GM18508 (cell line): Measurements from ENCODE around the gene RBP2.

Experiments
- ATAC-seq: cut with Tn5 transposase; IDR thresholded peaks from one replicate; pipeline ENCODE4 v1.9.1; 2021; ENCODE audit warnings: moderate number of reproducible peaks; ENCODE audit not compliant: insufficient read depth, unreplicated experiment

The RBP2 gene

DNA sequence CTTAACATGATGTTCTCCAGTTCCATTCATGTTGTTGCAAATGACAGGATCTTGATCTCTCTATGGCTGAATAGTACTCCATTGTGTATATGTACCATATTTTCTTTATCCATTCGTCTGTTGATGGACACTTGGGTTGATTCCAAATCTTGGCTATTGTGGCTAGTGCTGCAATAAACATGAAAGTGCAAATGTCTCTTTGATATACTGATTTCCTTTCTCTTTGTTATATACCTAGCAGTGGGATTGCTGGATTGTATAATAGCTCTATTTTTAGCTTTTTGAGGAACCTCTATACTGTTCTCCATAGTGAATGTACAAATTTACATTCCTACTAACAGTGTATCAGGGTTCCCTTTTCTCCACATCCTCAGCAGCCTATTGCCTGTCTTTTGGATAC is 5.9 kb upstream of the RBP2 start:
- ATAC-seq = no peak

DNA sequence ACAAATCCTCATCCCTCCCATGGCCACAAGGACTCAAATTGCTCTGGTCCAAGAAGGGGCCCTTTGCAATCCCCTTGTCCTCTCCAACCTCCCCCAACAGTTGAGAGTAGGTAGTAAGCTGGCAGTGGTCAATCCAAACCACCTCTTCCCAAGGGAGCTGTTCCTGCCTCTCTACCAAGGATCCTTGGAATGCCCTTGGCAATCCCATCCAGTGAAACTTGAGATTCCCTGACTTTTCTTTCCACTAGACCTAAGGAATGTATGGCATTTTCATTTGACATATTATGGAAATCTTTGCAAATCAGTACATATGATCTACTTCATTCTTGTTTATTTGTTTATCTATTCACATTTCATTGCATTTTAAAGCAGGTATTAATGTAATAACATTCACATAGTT is 4.8 kb upstream of the RBP2 start:
- ATAC-seq = no peak

DNA sequence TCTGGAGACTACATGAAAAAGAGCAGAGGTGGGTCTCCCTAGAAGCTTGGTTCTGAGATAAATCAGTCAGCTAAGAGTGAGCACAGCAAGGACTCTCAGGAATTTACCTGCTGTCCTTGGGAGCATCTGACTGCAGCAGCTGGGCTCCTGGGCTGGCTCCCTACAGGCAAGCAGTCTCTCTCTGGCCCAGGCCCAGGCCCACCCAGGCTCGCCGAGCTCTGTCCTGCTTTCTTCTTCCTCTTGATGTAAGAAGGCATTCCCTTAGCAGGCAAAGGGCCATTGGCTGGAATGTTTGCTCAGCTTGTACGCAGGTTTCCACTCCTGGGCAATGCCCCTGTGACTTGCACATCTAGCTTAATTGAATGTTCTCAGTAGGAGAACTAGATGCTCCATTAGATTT is 4.3 kb upstream of the RBP2 start:
- no peak for ATAC-seq

DNA sequence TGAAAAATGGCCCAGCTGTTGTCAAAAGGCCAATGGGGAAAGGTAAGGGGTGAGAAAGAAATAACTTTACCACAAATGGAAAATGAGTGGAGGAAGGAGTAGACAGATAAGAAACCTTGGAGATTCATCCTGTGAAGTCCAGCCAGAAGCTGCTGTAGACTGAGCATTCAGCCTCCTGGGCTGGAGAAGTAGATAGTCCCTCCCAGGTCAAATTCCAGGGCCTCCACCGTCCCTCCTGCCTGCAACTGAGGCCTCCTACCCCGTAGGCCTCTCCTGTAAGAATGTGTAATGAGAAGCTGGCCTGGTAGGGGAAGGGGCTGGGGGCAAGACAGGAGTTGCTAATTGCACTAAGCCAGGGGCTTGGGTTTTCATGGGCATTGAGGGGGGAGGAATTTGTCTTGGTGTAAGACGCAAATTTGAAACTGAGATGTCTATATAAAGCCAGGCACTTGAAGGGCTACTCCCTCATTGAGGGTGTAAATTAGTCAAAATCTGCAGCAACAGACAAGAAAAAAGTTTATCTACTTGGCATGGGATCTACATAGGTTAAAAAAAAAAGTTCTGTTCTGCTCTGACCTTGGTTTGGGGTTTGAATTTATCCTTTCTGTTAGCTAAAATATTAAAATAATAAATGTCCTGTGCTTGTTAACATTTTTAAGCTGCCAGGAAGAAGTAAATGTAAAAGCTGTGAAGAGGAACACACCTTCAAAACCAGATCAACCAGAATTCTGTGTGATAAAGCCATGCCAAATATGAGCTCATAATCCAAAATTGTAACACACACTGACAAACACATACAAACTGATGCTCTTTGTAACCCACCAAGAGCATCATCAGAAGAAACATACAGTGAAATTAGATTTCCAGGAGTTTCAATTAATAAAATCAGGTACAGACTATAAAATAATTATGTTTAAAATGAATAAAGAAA is 1.7 kb upstream of the RBP2 start:
- ATAC-seq = no peak

DNA sequence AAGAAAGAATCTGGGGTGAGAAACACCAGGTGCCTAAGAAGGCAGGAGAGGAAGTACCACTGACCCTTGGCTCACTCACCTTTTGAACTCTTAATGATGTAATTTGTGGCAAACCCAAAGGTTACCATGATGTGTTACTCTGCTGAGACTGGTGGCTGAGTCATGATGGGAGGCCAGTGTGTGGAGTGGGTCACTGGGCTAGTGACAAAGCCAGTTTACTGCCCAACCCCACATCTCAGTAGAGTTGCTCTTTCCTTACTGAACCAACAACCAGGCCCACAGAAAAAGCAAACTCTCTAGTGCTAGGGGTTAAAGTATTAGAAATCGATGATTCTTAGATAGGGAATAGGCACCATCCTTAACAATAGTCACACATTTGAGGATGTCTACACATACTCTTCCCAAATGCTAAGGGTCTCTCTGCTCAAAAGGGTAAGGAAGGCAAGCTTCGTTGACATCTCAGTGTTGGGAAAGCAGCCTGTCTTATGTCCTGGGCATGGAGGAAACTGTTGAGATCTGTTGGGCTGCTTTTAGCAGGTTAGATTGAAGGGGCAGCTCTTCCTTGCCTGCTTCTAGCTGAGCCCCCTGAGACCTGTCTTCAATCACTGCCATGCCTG is 3.1 kb downstream of the RBP2 start:
- ATAC-seq = no peak

DNA sequence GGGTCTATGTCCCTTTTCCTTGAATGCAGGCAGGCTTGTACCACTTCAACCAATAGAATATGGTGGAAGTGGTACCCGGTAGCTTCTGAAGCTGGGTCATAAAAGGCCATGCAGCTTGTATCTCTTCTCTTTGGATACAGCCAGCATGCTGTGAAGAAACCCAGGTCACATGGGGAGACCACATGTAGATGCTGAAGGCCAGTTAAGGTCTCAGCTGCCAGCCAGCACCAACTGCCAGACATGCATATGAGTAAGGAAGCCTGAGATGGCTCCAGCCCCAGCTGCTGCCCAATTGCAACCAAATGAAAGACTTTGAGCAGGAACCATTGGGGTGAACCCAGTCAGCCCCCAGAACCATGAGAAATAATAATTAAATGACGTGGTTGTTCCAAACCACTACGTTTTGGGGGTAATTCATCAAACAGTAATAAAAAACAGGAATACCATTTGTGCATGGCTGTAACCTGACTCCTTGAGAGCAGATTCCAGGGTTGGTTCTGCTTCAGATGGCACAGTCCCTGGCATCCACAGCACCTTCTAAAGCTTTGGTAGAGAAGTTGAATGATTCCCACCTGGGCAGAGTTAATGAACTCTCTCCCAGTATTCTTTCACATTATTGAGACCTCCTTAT is 3.8 kb downstream of the RBP2 start:
- ATAC-seq = no peak

DNA sequence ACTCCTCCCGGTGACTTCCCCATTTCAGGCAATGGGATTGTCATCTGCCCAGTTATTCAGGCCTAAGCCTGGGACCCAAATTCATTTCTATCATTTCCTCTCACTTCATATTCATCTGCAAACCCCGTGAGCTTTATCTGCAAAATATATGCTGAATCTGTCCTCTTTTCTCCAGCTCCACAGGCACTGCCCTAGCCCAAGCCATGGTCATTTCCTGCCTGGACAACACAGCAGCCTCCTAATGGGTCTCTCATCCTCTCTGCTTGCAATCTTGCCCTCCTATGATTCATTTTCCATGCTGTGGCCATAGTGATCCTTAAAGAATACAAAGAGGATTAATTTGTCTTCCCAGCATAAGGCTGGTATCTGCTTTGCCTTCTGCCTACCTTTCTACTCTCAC is 6.1 kb downstream of the RBP2 start:
- ATAC-seq = no peak

DNA sequence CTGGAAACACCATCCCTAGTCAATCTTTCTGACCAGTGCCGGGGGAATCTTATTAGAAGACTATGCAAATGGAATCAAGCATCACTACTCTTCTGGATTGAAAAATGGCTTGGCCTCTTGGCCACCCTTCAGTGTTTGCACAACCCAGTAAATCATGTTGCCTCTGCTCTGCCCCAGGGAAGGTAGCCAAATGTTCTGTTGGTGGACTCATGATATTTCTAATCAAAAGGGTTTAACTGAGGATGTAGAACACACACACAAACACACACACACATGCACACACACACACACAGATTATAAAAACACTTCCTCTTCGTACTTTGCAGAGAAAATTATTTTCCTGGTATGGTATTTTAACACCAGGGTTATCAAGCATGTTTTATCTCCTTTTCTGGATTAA is 7.9 kb downstream of the RBP2 start:
- no peak for ATAC-seq

DNA sequence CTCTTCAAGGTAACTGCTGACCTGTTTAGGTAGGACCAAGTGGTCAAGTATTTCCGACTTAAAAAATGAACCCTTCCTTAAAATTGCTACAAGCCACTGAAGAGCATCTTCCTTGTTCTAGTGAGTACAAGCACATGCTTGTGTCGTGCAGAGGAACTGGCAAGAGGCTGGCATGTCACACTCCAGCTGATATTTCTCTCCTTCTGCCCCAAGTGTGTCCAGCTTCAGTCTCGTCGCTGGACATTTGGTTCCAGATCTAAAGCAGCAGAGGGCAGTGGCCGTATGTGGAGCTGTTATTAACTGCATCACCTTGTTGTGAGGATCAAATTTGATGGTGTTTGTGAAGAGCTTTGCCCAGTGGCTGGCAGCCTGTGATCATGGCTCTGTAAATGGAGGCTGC is 10.0 kb downstream of the RBP2 start:
- no peak for ATAC-seq

DNA sequence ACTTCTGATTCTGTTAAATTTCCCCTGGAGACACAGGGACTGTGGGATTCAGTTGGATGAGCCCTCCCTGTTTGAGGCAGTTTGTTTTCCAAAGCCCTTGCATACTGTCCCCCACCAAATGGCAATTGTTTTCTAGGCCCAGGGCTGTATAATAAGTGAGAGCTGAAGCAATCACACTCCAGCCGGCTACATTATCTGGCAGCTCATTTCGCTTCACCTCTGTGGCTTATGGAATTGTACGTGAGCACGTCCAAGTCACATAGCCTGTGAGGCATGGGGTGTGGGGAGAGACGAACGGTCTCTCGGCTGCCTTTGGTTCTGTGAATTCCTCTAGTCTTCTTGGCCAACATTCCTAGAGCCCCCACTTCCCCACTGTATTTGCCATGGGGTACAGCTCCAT is 10.7 kb downstream of the RBP2 start:
- no peak for ATAC-seq

DNA sequence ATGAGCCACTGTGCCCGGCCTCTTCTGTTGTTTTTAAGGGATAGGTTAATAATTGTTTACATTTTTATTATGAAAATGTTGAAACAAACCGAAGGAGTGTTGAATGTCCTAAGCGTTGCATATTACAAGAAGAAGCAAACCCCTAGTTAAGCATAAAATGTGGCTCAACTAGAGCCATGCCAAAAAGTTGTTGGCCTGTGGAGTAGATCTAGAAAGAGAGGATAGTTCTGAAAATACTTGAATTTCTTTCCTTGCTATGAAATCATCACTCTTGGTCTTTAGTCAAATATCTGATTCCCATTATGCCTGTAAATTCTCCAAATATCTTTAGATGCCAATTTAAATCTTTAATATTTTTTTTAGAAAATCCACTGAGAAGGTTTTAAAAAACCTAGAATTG is 12.8 kb downstream of the RBP2 start:
- ATAC-seq = no peak

DNA sequence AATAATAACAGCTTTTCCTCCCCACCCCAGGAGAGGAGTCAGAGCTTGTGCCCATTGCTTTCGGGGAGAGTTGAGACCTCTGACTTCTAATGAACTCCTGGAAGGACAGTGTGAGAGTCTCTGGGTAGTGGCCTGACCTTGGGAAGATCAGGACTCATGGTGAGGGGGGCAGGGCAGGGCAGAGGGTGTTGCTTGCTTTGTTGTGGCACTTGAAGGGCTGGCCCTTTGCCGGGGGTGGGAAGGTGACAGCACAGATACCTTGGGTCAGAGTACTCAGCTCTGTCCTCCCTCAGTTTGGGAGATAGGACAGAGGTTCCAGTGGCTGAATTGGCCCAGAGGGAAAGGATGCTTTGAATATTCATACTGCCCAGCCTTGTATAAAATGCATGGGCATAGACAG is 15.8 kb downstream of the RBP2 start:
- no peak for ATAC-seq

DNA sequence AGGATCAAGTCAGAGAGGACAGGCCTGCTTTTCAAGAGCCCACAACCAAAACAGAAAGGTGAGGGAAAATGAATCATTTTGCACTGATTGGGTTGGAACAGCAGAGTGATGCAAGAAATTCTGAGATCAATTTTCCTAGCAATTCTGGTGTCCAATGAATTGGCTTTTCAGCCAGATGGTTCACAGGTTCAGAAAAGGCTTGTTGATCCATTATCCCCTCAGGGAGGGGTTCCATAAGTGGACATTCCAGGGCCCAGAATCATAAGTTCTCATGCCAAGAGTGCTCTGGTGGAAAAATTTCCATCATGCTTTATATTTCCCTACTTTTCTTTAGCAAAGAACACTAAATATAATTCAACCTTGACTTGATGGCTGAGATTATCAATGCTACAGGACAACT is 16.2 kb downstream of the RBP2 start:
- ATAC-seq = no peak

DNA sequence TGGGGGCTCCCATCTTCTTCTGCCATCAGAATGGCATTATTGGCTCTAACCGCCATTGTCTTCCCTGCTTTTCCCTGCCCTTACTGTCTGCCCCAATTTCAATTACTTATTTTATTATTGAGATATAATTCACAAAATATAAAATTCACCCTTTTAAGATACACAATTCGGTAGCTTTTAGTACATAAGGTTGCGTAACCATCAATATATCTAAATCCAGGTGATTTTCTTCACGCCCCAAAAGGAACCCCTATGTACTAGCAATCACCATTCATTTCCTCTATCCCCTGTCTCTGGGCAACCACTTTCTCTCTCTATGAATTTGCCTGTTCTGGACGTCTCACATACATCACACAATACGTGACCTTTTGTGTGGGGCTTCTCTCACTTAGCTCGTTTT is 18.0 kb downstream of the RBP2 start:
- ATAC-seq = no peak

DNA sequence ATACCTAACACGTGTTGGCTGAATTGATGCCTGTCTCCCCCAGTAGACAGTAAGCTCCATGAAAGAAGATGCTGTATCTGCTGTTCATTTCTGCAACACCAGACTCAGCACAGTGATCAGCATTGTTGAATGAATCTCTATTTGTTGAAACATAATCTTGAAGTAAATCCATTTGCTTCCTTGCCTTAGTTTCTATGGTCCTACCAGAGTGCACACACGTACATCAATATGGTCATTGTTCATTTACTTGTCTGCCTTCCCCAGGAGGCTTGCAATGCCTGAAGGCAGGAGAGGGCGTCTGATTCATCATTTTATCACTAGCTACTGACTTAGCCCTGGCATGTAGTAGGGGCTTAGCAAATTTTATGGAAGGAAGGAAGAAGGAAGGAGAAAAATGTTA is 19.2 kb downstream of the RBP2 start:
- no peak for ATAC-seq

DNA sequence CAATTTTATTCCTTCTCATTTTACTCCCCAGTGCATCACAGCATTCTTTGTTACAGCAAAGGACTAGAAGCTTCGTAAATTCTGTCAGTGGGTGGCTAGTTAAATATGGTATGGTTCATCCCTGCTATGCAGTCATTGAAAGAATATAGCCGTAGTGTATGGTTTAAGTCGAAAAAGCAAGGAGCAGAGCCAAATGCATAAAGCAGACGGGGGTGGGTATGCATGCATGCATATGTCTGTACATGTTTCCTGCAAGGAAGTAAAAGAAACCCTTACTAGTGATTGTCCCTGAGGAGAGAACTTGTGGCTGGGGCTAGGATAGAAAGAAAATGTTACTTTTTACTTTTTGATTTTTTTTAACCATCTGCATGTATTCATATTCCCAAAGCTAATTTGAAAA is 19.9 kb downstream of the RBP2 start:
- no peak for ATAC-seq

DNA sequence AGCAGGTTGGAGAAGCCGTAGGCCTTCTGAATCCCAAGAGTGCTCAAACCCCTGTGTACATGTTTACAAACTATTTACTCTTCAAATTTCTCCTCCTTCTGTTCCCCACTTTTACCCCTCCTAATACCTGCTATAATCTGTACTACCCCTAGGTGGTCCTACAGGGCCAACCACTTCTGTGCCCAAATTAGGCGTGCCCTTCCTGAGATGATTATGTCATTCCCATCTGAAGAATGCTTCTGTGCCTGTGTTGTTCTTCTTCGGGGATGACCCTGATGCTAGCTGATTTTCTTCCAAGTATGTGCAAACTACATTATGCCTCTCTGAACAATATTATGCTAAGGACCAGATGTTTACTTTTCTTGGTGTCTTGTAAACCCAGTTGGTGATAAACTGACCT is 20.5 kb downstream of the RBP2 start:
- no peak for ATAC-seq

DNA sequence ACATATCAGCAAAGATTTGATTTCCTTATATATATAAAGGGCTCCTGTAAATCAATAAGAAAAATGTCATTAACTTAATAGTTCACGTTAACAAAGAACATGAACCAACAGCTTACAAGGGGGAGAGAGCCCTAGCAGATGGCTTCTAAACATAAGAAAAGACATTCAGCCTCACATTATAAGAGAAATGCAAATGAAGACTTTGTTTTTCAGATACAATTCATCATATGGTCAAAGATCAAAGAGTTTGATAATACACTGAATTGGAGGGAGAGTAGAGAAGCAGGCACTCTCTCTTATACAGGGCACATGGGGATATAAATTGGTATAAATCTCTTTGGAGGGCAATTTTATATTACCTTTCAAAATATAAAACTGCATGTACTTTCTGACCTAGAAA is 21.1 kb downstream of the RBP2 start:
- no peak for ATAC-seq

DNA sequence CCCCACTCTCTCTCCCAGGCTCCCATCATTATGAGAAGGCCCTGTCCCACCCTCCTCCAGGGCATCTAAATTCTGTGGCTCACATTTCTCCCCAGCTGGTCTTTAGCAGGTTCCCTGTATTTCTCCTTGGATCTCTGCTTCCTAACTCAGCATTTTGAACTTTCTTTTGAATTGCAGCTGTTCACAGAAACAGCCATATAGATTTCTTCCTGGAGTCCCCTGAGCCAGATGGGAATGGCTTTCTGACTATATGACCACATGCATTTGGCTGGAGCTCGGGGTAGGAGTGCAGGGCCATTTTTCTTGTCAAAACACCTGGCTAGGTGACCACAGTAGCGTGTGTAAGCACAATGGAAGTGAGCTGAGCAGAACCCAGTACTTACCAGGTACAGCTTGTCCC is 22.0 kb downstream of the RBP2 start:
- no peak for ATAC-seq

DNA sequence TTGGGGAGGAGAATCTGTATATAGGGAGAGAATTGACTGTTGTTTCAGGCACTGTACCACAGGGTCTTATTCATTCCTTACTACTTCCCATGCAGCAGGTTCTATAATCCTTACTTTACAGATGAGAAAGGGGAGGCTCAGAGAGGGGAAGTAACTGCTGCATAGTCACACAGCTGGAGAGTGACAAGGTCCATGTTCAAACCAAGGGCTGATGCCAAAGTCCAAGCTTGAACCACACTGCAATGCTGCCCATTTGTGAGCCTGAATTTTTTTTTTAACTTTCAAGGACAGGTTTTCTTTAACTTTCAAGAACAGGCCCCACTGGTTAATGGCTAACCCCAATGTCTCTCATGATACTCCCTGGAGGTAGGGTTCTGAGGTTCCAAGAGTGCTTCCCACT is 26.2 kb downstream of the RBP2 start:
- ATAC-seq = no peak

DNA sequence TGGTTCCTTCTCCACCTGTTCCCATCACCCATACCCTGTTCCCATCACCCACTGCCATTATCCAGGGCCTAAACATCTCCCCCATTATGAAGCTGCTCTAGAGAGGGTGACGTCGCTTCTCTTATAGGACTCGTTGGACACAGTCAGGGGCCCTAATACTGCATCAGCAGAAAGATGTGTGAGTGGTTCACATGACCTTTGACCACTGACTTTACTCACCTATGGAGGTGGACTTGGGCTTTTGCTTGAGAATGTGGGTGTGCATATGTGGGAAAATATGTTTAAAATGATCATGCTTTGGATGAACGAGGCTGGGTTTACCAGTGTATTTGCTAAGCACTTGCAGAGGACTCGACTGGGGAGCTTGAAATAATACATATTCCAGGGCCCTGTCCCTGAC is 26.8 kb downstream of the RBP2 start:
- no peak for ATAC-seq

DNA sequence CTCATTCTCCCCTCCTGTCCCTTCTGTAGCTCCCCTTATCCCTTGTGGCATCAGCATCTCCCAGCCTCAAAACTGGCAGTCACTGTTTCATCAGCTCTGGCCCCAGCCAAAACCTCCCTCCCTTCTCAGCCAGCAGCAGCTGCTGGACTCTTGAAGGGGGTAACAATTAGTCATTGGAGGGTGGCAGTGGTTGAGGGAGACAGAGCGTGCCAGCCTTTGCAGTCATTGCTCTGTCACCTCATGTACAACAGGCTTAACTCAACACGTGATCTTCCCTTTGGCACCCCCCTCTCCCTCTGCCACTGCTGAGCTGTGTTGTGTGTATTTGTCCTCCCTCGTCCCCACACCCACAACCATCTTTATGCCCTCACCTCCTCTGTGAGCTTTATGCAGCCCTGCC is 28.2 kb downstream of the RBP2 start:
- ATAC-seq = no peak
